HepG2 (cell line): ENCODE measurements around the gene CHCHD1.

Experiments used
- EZH2 ChIP-seq: conservative IDR thresholded peaks from 2 replicates; pipeline ENCODE4 v1.6.1; 2012; ENCODE audit warnings: mild to moderate bottlenecking, low read depth, low read length, moderate library complexity
- HDAC6 ChIP-seq: fragments of 200-600 bp; sonication (generic); IDR thresholded peaks from 2 replicates; pipeline ENCODE4 v1.7.0; 2017; ENCODE audit warnings: mild to moderate bottlenecking, antibody characterized with exemption, low read length, low read depth
- TCF7L2 ChIP-seq: IDR thresholded peaks from 2 replicates; pipeline ENCODE4 v1.6.1; 2011; ENCODE audit warnings: mild to moderate bottlenecking, low read depth, low read length, moderate library complexity
- TRAFD1 ChIP-seq: sonication (generic); formaldehyde crosslinking; IDR thresholded peaks from 2 replicates; pipeline ENCODE4 v1.5.1; 2020; ENCODE audit warnings: missing genetic modification reagents, mild to moderate bottlenecking, borderline replicate concordance
- ZBTB21 ChIP-seq: sonication (generic); formaldehyde crosslinking; IDR thresholded peaks from 2 replicates; pipeline ENCODE4 v1.4.0; 2020; ENCODE audit warnings: missing genetic modification reagents
- ZBTB40 ChIP-seq, 2 experiments: fragments of 450-650 bp in 1 of 2; sonication (generic) in 1 of 2; formaldehyde crosslinking in 1 of 2; IDR thresholded peaks; 2 replicates each; pipeline versions ENCODE4 v1.6.1 to v1.8.0; 2016 to 2022; ENCODE audit warnings: antibody characterized with exemption in 1 of 2, mild to moderate bottlenecking in 1 of 2, missing genetic modification reagents in 1 of 2
- ZNF281 ChIP-seq: sonication (generic); formaldehyde crosslinking; IDR thresholded peaks from 2 replicates; pipeline ENCODE4 v1.4.0; 2020; ENCODE audit warnings: missing genetic modification reagents, borderline replicate concordance
- ZNF530 ChIP-seq: sonication (generic); formaldehyde crosslinking; IDR thresholded peaks from 2 replicates; pipeline ENCODE4 v1.5.0; 2020; ENCODE audit warnings: low read depth, mild to moderate bottlenecking, missing genetic modification reagents

GRCh38 chr10:73827346-73828089 is 45.7 kb downstream of the CHCHD1 start:
- TF ChIP-seq ZBTB21 (CRISPR knock-in tag) (no peak), TRAFD1 (CRISPR knock-in tag) (no peak), EZH2 (no peak), TCF7L2 (no peak), ZBTB40 (IDR thresholded peaks at IDR 0.05) (no peak), ZBTB40 (CRISPR knock-in tag; IDR thresholded peaks at IDR 0.05) (no peak), ZNF281 (CRISPR knock-in tag) (no peak), ZNF530 (CRISPR knock-in tag) (no peak), HDAC6 (no peak)
